Measurements from ENCODE around the gene MASP1.

The MASP1 gene

DNA sequence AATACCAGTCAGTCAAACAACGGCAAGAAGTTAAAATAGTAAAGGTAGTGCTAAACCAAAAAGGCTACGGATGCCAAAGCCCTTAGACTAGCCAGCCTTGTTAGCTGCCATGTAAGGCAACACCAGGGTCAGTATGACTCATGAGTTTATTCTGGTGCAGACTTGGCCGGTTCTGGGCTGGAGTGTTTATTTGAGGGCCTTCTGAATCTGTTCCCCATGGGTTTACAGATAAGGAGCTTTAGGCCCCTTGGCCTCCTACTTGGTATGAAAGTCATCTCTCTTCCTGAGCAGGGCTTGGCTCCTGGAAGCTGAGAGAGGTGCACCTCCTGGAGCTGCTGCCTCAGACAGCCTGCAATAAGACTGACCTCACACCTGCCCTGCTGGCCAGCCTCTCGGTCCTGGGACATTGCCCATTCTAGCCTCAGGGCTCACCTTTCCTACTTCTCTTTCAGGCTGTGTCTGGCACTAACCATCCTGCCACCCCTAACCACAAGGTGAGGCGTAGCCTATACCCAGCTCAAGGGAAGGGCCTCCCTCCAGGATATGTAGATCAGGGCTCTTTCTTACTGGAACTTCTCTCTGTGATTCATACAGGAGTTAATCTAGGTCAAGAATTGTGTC lies 104.6 kb downstream of the MASP1 start:
- no peak for DNase-seq (ENCODE audit: low read depth in 3 of 3)

DNA sequence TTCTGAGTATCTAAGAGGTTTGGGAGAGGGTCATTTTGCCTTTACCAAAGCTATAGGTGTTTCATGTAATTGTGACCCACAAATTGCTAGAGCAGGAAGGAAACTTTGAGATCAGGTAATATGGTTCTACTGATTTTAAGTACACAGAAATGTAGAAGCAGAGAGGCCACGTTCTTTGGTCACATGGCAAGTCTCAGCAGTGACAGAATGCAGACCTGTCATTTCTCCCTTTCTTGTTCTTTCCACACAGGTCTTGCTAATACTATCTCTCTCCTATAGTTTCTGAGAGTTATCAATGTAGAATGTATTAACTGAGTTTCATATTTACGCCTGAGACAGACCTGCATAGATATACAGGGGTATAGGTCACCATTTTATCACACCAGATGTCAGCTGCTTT lies 105.2 kb downstream of the MASP1 start:
- DNase-seq (ENCODE audit: low read depth in 3 of 3), result no peak

DNA sequence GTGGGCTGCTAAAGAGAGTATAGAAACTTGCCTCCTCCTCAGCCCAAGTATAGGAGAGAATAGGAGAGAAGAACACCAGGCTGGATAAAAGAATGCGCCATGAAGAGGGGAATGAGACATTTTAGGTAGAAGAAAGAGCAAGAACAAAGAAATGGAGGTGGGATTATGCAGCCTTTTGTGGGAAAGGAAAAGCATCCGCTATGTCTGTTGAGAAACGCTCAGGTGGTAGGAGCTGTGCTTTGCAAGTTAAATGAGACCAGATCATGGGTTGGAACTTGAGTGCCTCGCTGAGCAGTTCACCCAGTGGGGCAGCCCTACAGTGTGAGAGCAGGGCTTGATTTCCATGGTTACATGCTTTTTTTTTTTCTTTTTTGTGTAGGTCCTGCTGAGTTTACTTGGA lies 105.8 kb downstream of the MASP1 start:
- no peak for DNase-seq (ENCODE audit: low read depth in 3 of 3)
